PC-9 (cell line): Measurements from ENCODE around the gene VWA8. TPM values are rescaled to one million over a fixed set of nuclear protein-coding genes. Genes with fewer than 3 reads are reported as not detected.

Source experiments
- BruUV-seq: library from RNA; stranded (reverse); fragments of 400-500 nt; replicated peaks from 2 replicates; lab custom pipeline; 2021; lab: Mats Ljungman, UMichigan
- CTCF ChIA-PET: fragments of 300-600 bp; sonication (Branson Sonifier 250); formaldehyde crosslinking; loops from one replicate; lab custom pipeline; 2022; ENCODE audit warnings: antibody characterized with exemption; lab: Charles Lee
- POLR2A ChIA-PET: fragments of 300-600 bp; sonication (Branson Sonifier 250); formaldehyde crosslinking; loops from one replicate; lab custom pipeline; 2022; ENCODE audit warnings: antibody characterized with exemption; ENCODE audit not compliant: unreplicated experiment; lab: Charles Lee
- DNase-seq, 2 experiments: peaks; one replicate each; pipeline versions ENCODE4 v3.0.0 to v3.0.0-alpha.2; 2015 to 2022; ENCODE audit warnings: mixed read lengths in 1 of 2
- H2AFZ ChIP-seq: fragments of 200-600 bp; sonication (generic); 2 replicates; pipeline ENCODE4 v1.8.1; 2017; ENCODE audit warnings: antibody characterized with exemption
- H3F3A ChIP-seq: fragments of 200-600 bp; sonication (generic); 2 replicates; pipeline ENCODE4 v1.8.1; 2017; ENCODE audit warnings: antibody characterized with exemption, mild to moderate bottlenecking, low read depth; ENCODE audit not compliant: insufficient read depth
- H3K27ac ChIP-seq: fragments of 200-600 bp; sonication (generic); 2 replicates; pipeline ENCODE4 v1.6.1; 2016; ENCODE audit warnings: mixed run types
- H3K27me3 ChIP-seq: fragments of 200-600 bp; sonication (generic); 2 replicates; pipeline ENCODE4 v1.6.1; 2016; ENCODE audit warnings: low read depth, mixed run types; ENCODE audit not compliant: insufficient read depth
- H3K36me3 ChIP-seq: fragments of 200-600 bp; sonication (generic); 2 replicates; pipeline ENCODE4 v1.6.1; 2016; ENCODE audit warnings: low read depth, mixed run types
- H3K4me1 ChIP-seq: fragments of 200-600 bp; sonication (generic); replicated peaks from 2 replicates; pipeline ENCODE4 v1.6.1; 2016; ENCODE audit warnings: mixed run types; ENCODE audit not compliant: insufficient read depth
- H3K4me2 ChIP-seq: fragments of 200-600 bp; sonication (generic); 2 replicates; pipeline ENCODE4 v1.6.1; 2017; ENCODE audit warnings: mixed run types
- H3K4me3 ChIP-seq: fragments of 200-600 bp; sonication (generic); 2 replicates; pipeline ENCODE4 v1.6.1; 2016; ENCODE audit warnings: mixed run types
- H3K79me2 ChIP-seq: fragments of 200-600 bp; sonication (generic); 2 replicates; pipeline ENCODE4 v1.6.1; 2017; ENCODE audit warnings: low read depth, mixed run types
- H3K9me2 ChIP-seq: fragments of 200-600 bp; sonication (generic); 2 replicates; pipeline ENCODE4 v1.8.1; 2017; ENCODE audit warnings: mild to moderate bottlenecking; ENCODE audit not compliant: insufficient read depth
- H3K9me3 ChIP-seq: fragments of 200-600 bp; sonication (generic); 2 replicates; pipeline ENCODE4 v1.8.1; 2016; ENCODE audit warnings: low read depth; ENCODE audit not compliant: insufficient read depth
- H4K20me1 ChIP-seq: fragments of 200-600 bp; sonication (generic); 2 replicates; pipeline ENCODE4 v1.8.1; 2017; ENCODE audit not compliant: insufficient read depth
- EZH2 ChIP-seq: fragments of 200-600 bp; sonication (generic); IDR thresholded peaks from 2 replicates; pipeline ENCODE4 v1.8.0; 2017; ENCODE audit warnings: antibody characterized with exemption, low read depth
- intact Hi-C: fragments of 100-400 bp; cut with micrococcal nuclease; formaldehyde crosslinking; loops from one replicate; pipeline ENCODE4 v1.10.0; 2022; ENCODE audit not compliant: unreplicated experiment
- total RNA-seq: library from RNA; stranded (reverse); gene quantifications from 2 replicates; pipeline ENCODE4 v1.2.3, GENCODE V29; 2021
- TF ChIP-seq, protein P1 (sequence below): fragments of 200-600 bp; sonication (generic); conservative IDR thresholded peaks from 2 replicates; pipeline ENCODE4 v1.6.1; 2017; ENCODE audit warnings: mixed run types, antibody characterized with exemption, mild to moderate bottlenecking, moderate library complexity

The VWA8 gene
- total RNA-seq, 1 experiment from 2014 or later = 14.1 TPM

DNA sequence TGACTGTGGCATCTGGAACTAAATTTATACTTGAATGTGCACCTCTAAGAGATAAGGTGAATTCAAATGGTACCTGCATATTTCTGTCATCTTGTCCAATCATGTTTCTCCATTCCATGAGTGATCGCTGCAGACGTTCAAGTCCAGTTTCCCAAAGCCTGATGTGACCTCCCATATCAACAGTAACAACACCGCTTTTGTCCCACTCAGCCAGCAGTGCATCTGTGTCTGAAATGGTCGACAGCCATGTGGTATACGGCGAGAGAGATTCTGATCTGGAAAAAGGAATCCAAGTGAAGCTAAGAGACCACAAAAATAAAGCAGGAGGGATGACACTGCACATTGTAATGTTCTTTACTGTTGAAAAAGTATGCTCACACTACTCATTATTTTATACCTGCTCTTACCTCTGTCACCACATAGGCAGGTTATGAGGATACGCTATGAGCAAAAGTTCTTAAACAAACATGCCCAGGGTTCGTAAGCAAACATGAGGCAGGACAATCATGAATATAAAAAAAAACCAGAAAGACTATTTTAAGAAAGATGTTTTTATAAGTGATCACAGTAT is 290.0 kb downstream of the VWA8 start:
- H3K9me3 ChIP-seq = no peaks in the 10 kb centered on the region
- H3F3A ChIP-seq = peaks cover 4% of the 10 kb centered on the region; the same call in 1 of the 2 replicates
- intact Hi-C loops = no loop called here
- no peaks in the 10 kb centered on the region for H3K9me2 ChIP-seq
- no peaks in the 10 kb centered on the region for H3K79me2 ChIP-seq
- no peak overlapping the region for H2AFZ ChIP-seq
- CTCF ChIA-PET = no interaction called here
- no TSS peak for BruUV-seq
- no peaks in the 10 kb centered on the region for H4K20me1 ChIP-seq
- no peak overlapping the region for H3K4me3 ChIP-seq
- TF ChIP-seq EZH2 = no peak
- TF ChIP-seq, protein P1, sequence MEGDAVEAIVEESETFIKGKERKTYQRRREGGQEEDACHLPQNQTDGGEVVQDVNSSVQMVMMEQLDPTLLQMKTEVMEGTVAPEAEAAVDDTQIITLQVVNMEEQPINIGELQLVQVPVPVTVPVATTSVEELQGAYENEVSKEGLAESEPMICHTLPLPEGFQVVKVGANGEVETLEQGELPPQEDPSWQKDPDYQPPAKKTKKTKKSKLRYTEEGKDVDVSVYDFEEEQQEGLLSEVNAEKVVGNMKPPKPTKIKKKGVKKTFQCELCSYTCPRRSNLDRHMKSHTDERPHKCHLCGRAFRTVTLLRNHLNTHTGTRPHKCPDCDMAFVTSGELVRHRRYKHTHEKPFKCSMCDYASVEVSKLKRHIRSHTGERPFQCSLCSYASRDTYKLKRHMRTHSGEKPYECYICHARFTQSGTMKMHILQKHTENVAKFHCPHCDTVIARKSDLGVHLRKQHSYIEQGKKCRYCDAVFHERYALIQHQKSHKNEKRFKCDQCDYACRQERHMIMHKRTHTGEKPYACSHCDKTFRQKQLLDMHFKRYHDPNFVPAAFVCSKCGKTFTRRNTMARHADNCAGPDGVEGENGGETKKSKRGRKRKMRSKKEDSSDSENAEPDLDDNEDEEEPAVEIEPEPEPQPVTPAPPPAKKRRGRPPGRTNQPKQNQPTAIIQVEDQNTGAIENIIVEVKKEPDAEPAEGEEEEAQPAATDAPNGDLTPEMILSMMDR = no peak
- H3K27me3 ChIP-seq = no peaks in the 10 kb centered on the region
- H3K4me2 ChIP-seq = no peak overlapping the region
- no peak for DNase-seq
- H3K27ac ChIP-seq = no peak overlapping the region
- H3K4me1 ChIP-seq = peaks cover 9% of the 10 kb centered on the region
- H3K36me3 ChIP-seq = no peaks in the 10 kb centered on the region; the same call in 1 of the 2 replicates
- POLR2A ChIA-PET = interaction anchor here (0.6 kb wide), 1 partner anchor 551 kb away, joined by 4 read pairs; no protein-coding TSS in a partner anchor

GRCh38 chr13:41668130-41668757 is 292.7 kb downstream of the VWA8 start:
- ChIA-PET POLR2A (interaction anchor here (0.5 to 1.2 kb wide), 2 partner anchors 15 to 319 kb away, joined by 3 to 4 read pairs; no protein-coding TSS in a partner anchor), CTCF (interaction anchor here (0.6 to 1.2 kb wide), 2 partner anchors 438 to 442 kb away, joined by 3 to 4 read pairs; no protein-coding TSS in a partner anchor)
- intact Hi-C loops = loop anchor here (1.0 to 10.0 kb wide), 4 partner anchors 239 to 549 kb away; partner anchors contain the start of gene DGKH
- DNase-seq = peak; percentile 37 to 88
- peaks cover 4% of the 10 kb centered on the region; the same call in 1 of the 2 replicates for H3F3A ChIP-seq
- TF ChIP-seq EZH2 = no peak
- TF ChIP-seq, protein P1 = peak; percentile 76
- H3K36me3 ChIP-seq = no peaks in the 10 kb centered on the region
- H3K27ac ChIP-seq = no peak overlapping the region
- H4K20me1 ChIP-seq = no peaks in the 10 kb centered on the region
- H3K4me1 ChIP-seq = peaks cover 4% of the 10 kb centered on the region; the same call in 1 of the 2 replicates
- no TSS peak for BruUV-seq
- H2AFZ ChIP-seq = no peak overlapping the region
- H3K79me2 ChIP-seq = no peaks in the 10 kb centered on the region
- no peak overlapping the region for H3K4me2 ChIP-seq
- H3K4me3 ChIP-seq = no peak overlapping the region
- H3K9me2 ChIP-seq = no peaks in the 10 kb centered on the region
- H3K27me3 ChIP-seq = no peaks in the 10 kb centered on the region
- H3K9me3 ChIP-seq = no peaks in the 10 kb centered on the region

GRCh38 chr13:41666644-41667043 is 294.3 kb downstream of the VWA8 start:
- POLR2A ChIA-PET = interaction anchor here (0.6 to 0.7 kb wide), 2 partner anchors 478 to 1077 kb away, joined by 3 read pairs; no protein-coding TSS in a partner anchor
- Histone ChIP-seq H3K9me3 (no peaks in the 10 kb centered on the region), H4K20me1 (no peaks in the 10 kb centered on the region), H3F3A (peaks cover 4% of the 10 kb centered on the region; the same call in 1 of the 2 replicates), H3K79me2 (no peaks in the 10 kb centered on the region), H3K36me3 (no peaks in the 10 kb centered on the region), H3K4me1 (peaks cover 4% of the 10 kb centered on the region; the same call in 1 of the 2 replicates), H3K27me3 (no peaks in the 10 kb centered on the region), H3K4me3 (no peak overlapping the region), H2AFZ (no peak overlapping the region), H3K9me2 (no peaks in the 10 kb centered on the region), H3K4me2 (no peak overlapping the region), H3K27ac (no peak overlapping the region)
- intact Hi-C loops = loop anchor here (5.0 to 10.0 kb wide), 2 partner anchors 378 to 551 kb away; partner anchors contain the start of gene DGKH
- DNase-seq = no peak
- CTCF ChIA-PET = no interaction called here
- BruUV-seq = no TSS peak
- TF ChIP-seq, protein P1 = no peak
- TF ChIP-seq EZH2 = no peak
